KOPT-K1 (cell line): ENCODE data around the gene UCN2.

Experiments
- H3K27ac ChIP-seq: fragments of 200-600 bp; sonication (generic); 2 replicates; pipeline ENCODE4 v1.5.1; 2016; ENCODE audit warnings: antibody characterized with exemption, mild to moderate bottlenecking, low read depth, low read length; ENCODE audit not compliant: poor library complexity, severe bottlenecking
- H3K36me3 ChIP-seq: fragments of 200-600 bp; sonication (generic); 2 replicates; pipeline ENCODE4 v1.5.1; 2017; ENCODE audit warnings: antibody characterized with exemption, mild to moderate bottlenecking, low read length, moderate library complexity; ENCODE audit not compliant: insufficient read depth
- H3K9me3 ChIP-seq: fragments of 200-600 bp; sonication (generic); 2 replicates; pipeline ENCODE4 v1.5.1; 2017; ENCODE audit warnings: antibody characterized with exemption, low read length, mild to moderate bottlenecking; ENCODE audit not compliant: insufficient read depth, poor library complexity, severe bottlenecking

UCN2 gene

DNA sequence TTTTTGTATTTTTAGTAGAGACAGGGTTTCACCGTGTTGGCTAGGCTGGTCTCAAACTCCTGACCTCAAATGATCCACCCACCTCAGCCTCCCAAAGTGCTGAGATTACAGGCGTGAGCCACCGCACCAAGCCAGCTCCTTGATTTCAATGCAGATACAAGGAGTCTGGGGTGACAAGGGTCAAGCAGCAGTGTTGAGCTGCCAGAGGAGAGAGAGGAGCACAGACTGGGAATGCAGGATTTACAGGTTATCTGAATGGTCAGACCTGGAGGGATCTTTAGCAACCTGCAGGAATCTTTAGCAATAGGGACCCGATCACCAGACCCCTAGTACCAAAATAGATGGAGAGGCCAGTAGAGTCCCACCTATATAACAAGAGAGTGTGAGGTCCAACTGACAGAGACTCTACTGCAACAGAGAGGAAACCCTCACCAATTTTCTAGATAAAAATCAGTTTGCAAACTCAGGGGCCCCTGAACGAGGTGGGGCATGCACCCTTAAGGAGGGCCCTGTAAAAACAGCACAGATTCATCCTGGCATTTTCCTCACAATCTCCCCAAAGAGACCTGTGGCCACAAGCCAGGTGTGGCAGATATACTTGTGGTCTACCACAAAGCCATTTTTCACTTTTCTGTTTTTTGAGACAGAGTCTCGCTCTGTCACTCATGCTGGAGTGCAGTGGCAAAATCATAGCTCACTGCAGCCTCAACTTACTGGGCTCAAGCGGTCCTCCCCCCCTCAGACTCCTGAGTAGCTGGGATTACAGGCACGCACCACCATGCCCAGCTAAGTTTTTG lies 49.0 kb downstream of the UCN2 start:
- Histone ChIP-seq H3K9me3 (no peaks in the 10 kb centered on the region), H3K27ac (no peak overlapping the region)

More for the DNA sequence above, 49.0 kb downstream of the UCN2 start:
- no peaks in the 10 kb centered on the region for H3K36me3 ChIP-seq
